Activated T-helper 2 cell treated with anti-CD3 and anti-CD28 coated beads, Interferon-gamma antibody, Interleukin-2, Interleukin-4, amounts not matched to agents 10 μg/mL and 5 μg/mL and 100 μg/mL, durations not matched to agents 14 hours and 24 hours and 36 hours (primary cell): ENCODE results near the gene KPTN. TPM values are rescaled to one million over a fixed set of nuclear protein-coding genes. Genes with fewer than 3 reads are reported as not detected.

Experiments used
- DNase-seq: peaks from one replicate; pipeline ENCODE4 v3.0.0; 2021; ENCODE audit warnings: low spot score
- H3K27ac Mint-ChIP-seq: one replicate; pipeline ENCODE4 v1.8.0; 2021; ENCODE audit warnings: mixed read lengths
- H3K27me3 Mint-ChIP-seq: one replicate; pipeline ENCODE4 v1.8.0; 2021; ENCODE audit warnings: low read depth, mixed read lengths
- H3K36me3 Mint-ChIP-seq: one replicate; pipeline ENCODE4 v1.8.0; 2021; ENCODE audit warnings: low read depth, mixed read lengths
- H3K4me1 Mint-ChIP-seq: one replicate; pipeline ENCODE4 v1.8.0; 2021; ENCODE audit warnings: low read depth, mixed read lengths
- H3K4me3 Mint-ChIP-seq: one replicate; pipeline ENCODE4 v1.8.0; 2021; ENCODE audit warnings: low read depth, mild to moderate bottlenecking, moderate library complexity, mixed read lengths
- H3K9me3 Mint-ChIP-seq: one replicate; pipeline ENCODE4 v1.8.0; 2021; ENCODE audit warnings: mixed read lengths
- intact Hi-C: fragments of 100-400 bp; cut with micrococcal nuclease; formaldehyde crosslinking; loops from one replicate; pipeline ENCODE4 v1.15.1; 2023
- total RNA-seq: library from RNA; stranded (reverse); gene quantifications from 2 replicates; pipeline ENCODE4 v1.2.3, GENCODE V29; 2022

The KPTN gene
- 9.6 and 11.3 TPM in 2 replicates for total RNA-seq

- DNase-seq: peak; percentile 87
- peak within 1 kb of the TSS; percentile 96 for H3K27ac Mint-ChIP-seq
- H3K4me3 Mint-ChIP-seq: peak within 1 kb of the TSS; percentile 99
- no peaks in the 10 kb centered on the region for H3K27me3 Mint-ChIP-seq
- no peaks in the 10 kb centered on the region for H3K9me3 Mint-ChIP-seq
- peaks cover 22% of the 10 kb centered on the region for H3K4me1 Mint-ChIP-seq
- peaks cover 9% of the 10 kb centered on the region for H3K36me3 Mint-ChIP-seq
- intact Hi-C loops: loop anchor here (1.0 to 5.0 kb wide), 2 partner anchors 31 to 47 kb away; partner anchors contain the start of gene NAPA
Measured at GRCh38 chr19:47483800-47484690, at the start of gene KPTN. KPTN (minus strand) TSS chr19:47484219; CDS start chr19:47484160, 59 bp downstream.

- Mint-ChIP-seq H3K9me3 (no peaks in the 10 kb centered on the region), H3K27me3 (peaks cover 3% of the 10 kb centered on the region), H3K27ac (no peak overlapping the region), H3K4me3 (no peak overlapping the region), H3K36me3 (no peaks in the 10 kb centered on the region), H3K4me1 (no peaks in the 10 kb centered on the region)
- intact Hi-C loops: no loop called here
- DNase-seq: no peak
Measured at GRCh38 chr19:47531640-47532387, 47.8 kb upstream of the KPTN start.

- peaks cover 3% of the 10 kb centered on the region for H3K27me3 Mint-ChIP-seq
- no peaks in the 10 kb centered on the region for H3K9me3 Mint-ChIP-seq
- no peaks in the 10 kb centered on the region for H3K36me3 Mint-ChIP-seq
- H3K27ac Mint-ChIP-seq: no peak overlapping the region
- no peak for DNase-seq
- no peaks in the 10 kb centered on the region for H3K4me1 Mint-ChIP-seq
- no peak overlapping the region for H3K4me3 Mint-ChIP-seq
- intact Hi-C loops: no loop called here
Measured at GRCh38 chr19:47529018-47529742, 45.2 kb upstream of the KPTN start.

- Mint-ChIP-seq H3K9me3 (no peaks in the 10 kb centered on the region), H3K4me3 (no peak overlapping the region), H3K36me3 (no peaks in the 10 kb centered on the region), H3K27ac (no peak overlapping the region), H3K4me1 (peaks cover 7% of the 10 kb centered on the region), H3K27me3 (peaks cover 7% of the 10 kb centered on the region)
- DNase-seq: no peak
- intact Hi-C loops: no loop called here
Measured at GRCh38 chr19:47526798-47527197, 42.8 kb upstream of the KPTN start.

- no peak for DNase-seq
- H3K4me3 Mint-ChIP-seq: no peak overlapping the region
- intact Hi-C loops: no loop called here
- peaks cover 16% of the 10 kb centered on the region for H3K4me1 Mint-ChIP-seq
- no peaks in the 10 kb centered on the region for H3K9me3 Mint-ChIP-seq
- H3K27ac Mint-ChIP-seq: no peak overlapping the region
- no peaks in the 10 kb centered on the region for H3K36me3 Mint-ChIP-seq
- peaks cover 7% of the 10 kb centered on the region for H3K27me3 Mint-ChIP-seq
Measured at GRCh38 chr19:47523473-47523872, 39.5 kb upstream of the KPTN start.

- Mint-ChIP-seq H3K4me1 (peaks cover 33% of the 10 kb centered on the region), H3K27ac (no peak overlapping the region)
- intact Hi-C loops: no loop called here
Measured at GRCh38 chr19:47521473-47522180, 37.6 kb upstream of the KPTN start.

GRCh38 chr19:47520839-47521238 lies 36.8 kb upstream of the KPTN start:
- H3K4me3 Mint-ChIP-seq: no peak overlapping the region
- no peak overlapping the region for H3K27ac Mint-ChIP-seq
- H3K9me3 Mint-ChIP-seq: no peaks in the 10 kb centered on the region
- peaks cover 40% of the 10 kb centered on the region for H3K4me1 Mint-ChIP-seq
- peaks cover 7% of the 10 kb centered on the region for H3K27me3 Mint-ChIP-seq
- no peak for DNase-seq
- H3K36me3 Mint-ChIP-seq: no peaks in the 10 kb centered on the region
- intact Hi-C loops: no loop called here

More at GRCh38 chr19:47521473-47522180, 37.6 kb upstream of the KPTN start:
- no peaks in the 10 kb centered on the region for H3K9me3 Mint-ChIP-seq
- H3K36me3 Mint-ChIP-seq: no peaks in the 10 kb centered on the region
- H3K4me3 Mint-ChIP-seq: no peak overlapping the region
- H3K27me3 Mint-ChIP-seq: peaks cover 7% of the 10 kb centered on the region
- no peak for DNase-seq

- H3K9me3 Mint-ChIP-seq: no peaks in the 10 kb centered on the region
- peaks cover 40% of the 10 kb centered on the region for H3K4me1 Mint-ChIP-seq
- peaks cover 7% of the 10 kb centered on the region for H3K27me3 Mint-ChIP-seq
- no peak for DNase-seq
- intact Hi-C loops: no loop called here
- H3K4me3 Mint-ChIP-seq: no peak overlapping the region
- no peak overlapping the region for H3K27ac Mint-ChIP-seq
- no peaks in the 10 kb centered on the region for H3K36me3 Mint-ChIP-seq
Measured at GRCh38 chr19:47520343-47520806, 36.4 kb upstream of the KPTN start.

- H3K4me1 Mint-ChIP-seq: peaks cover 48% of the 10 kb centered on the region
- H3K9me3 Mint-ChIP-seq: no peaks in the 10 kb centered on the region
- H3K4me3 Mint-ChIP-seq: no peak overlapping the region
- peaks cover 5% of the 10 kb centered on the region for H3K36me3 Mint-ChIP-seq
- H3K27me3 Mint-ChIP-seq: peaks cover 4% of the 10 kb centered on the region
- no peak overlapping the region for H3K27ac Mint-ChIP-seq
- intact Hi-C loops: loop anchor here (1.0 to 5.0 kb wide), 3 partner anchors 90 to 223 kb away; partner anchors contain the start of gene BICRA
- DNase-seq: no peak
Measured at GRCh38 chr19:47518854-47519253, 34.8 kb upstream of the KPTN start.

GRCh38 chr19:47518139-47518538 lies 34.1 kb upstream of the KPTN start:
- Mint-ChIP-seq H3K36me3 (peaks cover 5% of the 10 kb centered on the region), H3K27me3 (no peaks in the 10 kb centered on the region), H3K9me3 (no peaks in the 10 kb centered on the region), H3K4me1 (peaks cover 49% of the 10 kb centered on the region), H3K4me3 (no peak overlapping the region), H3K27ac (peak overlapping the region; percentile 77)
- peak; percentile 54 for DNase-seq
- intact Hi-C loops: loop anchor here (1.0 to 5.0 kb wide), 3 partner anchors 91 to 224 kb away; partner anchors contain the start of gene BICRA

- Mint-ChIP-seq H3K36me3 (peaks cover 5% of the 10 kb centered on the region), H3K4me1 (peaks cover 56% of the 10 kb centered on the region), H3K27ac (peak within 1 kb of the TSS; percentile 91), H3K9me3 (no peaks in the 10 kb centered on the region), H3K4me3 (peak within 1 kb of the TSS; percentile 96), H3K27me3 (no peaks in the 10 kb centered on the region)
- peak; percentile 100 for DNase-seq
- intact Hi-C loops: loop anchor here (1.0 to 5.0 kb wide), 4 partner anchors 31 to 227 kb away; partner anchors contain the start of gene KPTN
Measured at GRCh38 chr19:47514869-47515588, 31.0 kb upstream of the KPTN start, which contains the start of gene NAPA. NAPA (minus strand) TSS chr19:47515063; CDS start chr19:47514940, 123 bp downstream.
